HUES48 (cell line): Measurements from ENCODE around the gene METTL15.
"Not testable (repeated sequence)": the region's sequence is repeated elsewhere in the genome, so short reads cannot be mapped to it uniquely, and the experiment has no call there.

ENCODE experiments used
- H3K27ac ChIP-seq: one replicate; pipeline ENCODE4 v1.7.0; 2013; ENCODE audit warnings: low read depth, low read length, inconsistent platforms
- H3K27me3 ChIP-seq: 2 replicates; pipeline ENCODE4 v1.6.1; 2013; ENCODE audit warnings: mild to moderate bottlenecking, low read length; ENCODE audit not compliant: control insufficient read depth, insufficient read depth
- H3K36me3 ChIP-seq: 2 replicates; pipeline ENCODE4 v1.6.1; 2013; ENCODE audit warnings: low read length; ENCODE audit not compliant: control insufficient read depth, insufficient read depth
- H3K4me1 ChIP-seq: 2 replicates; pipeline ENCODE4 v1.6.1; 2013; ENCODE audit warnings: mild to moderate bottlenecking, low read length; ENCODE audit not compliant: control insufficient read depth, insufficient read depth
- H3K4me3 ChIP-seq: 2 replicates; pipeline ENCODE4 v1.5.1; 2013; ENCODE audit warnings: mild to moderate bottlenecking, low read depth, low read length
- H3K9ac ChIP-seq: 2 replicates; pipeline ENCODE4 v1.6.1; 2013; ENCODE audit warnings: mild to moderate bottlenecking, low read depth, low read length, moderate library complexity
- H3K9me3 ChIP-seq: 2 replicates; pipeline ENCODE4 v1.6.1; 2013; ENCODE audit warnings: low read length; ENCODE audit not compliant: control insufficient read depth, insufficient read depth

The METTL15 gene

GRCh38 chr11:28110821-28111200 lies 2.6 kb downstream of the METTL15 start:
- Histone ChIP-seq H3K4me3 (peak overlapping the region; percentile 91), H3K27ac (peak overlapping the region; percentile 91), H3K36me3 (peaks cover 23% of the 10 kb centered on the region), H3K4me1 (peaks cover 9% of the 10 kb centered on the region), H3K9me3 (no peaks in the 10 kb centered on the region), H3K27me3 (no peaks in the 10 kb centered on the region), H3K9ac (peak overlapping the region; percentile 89)

- Histone ChIP-seq H3K9ac (no peak overlapping the region), H3K27me3 (no peaks in the 10 kb centered on the region), H3K27ac (no peak overlapping the region), H3K4me1 (peaks cover 2% of the 10 kb centered on the region), H3K36me3 (peaks cover 29% of the 10 kb centered on the region), H3K9me3 (no peaks in the 10 kb centered on the region), H3K4me3 (no peak overlapping the region)
These were observed 5.9 kb downstream of the METTL15 start for GRCh38 chr11:28114116-28114515.

DNA sequence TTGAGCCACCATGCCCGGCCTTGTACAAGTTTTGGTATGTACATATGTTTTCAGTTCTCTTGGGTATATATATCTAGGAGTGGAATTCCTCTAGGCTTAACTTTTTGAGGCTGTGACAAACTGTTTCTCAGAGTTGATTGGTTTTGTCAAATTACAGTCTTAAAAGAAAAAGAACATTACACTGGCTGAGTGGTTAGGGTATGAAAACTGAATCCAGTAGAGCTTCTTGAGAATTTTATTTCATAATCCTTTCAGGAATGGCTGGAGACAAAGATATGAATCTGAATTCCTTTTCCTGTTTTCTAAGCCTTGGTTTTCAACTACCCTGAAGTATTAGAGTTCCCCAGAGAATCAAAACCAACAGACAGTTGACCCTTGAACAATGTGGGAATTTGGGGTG lies 6.5 kb downstream of the METTL15 start:
- Histone ChIP-seq H3K4me3 (no peak overlapping the region), H3K4me1 (no peaks in the 10 kb centered on the region), H3K27ac (no peak overlapping the region), H3K36me3 (peaks cover 29% of the 10 kb centered on the region), H3K9me3 (no peaks in the 10 kb centered on the region), H3K9ac (no peak overlapping the region), H3K27me3 (no peaks in the 10 kb centered on the region)

- H3K27me3 ChIP-seq = no peaks in the 10 kb centered on the region
- no peaks in the 10 kb centered on the region for H3K9me3 ChIP-seq
- peaks cover 25% of the 10 kb centered on the region for H3K36me3 ChIP-seq
- H3K4me3 ChIP-seq = no peak overlapping the region
- H3K27ac ChIP-seq = no peak overlapping the region
- H3K9ac ChIP-seq = no peak overlapping the region
- H3K4me1 ChIP-seq = no peaks in the 10 kb centered on the region
These were observed 9.5 kb downstream of the METTL15 start for GRCh38 chr11:28117712-28118111.

GRCh38 chr11:28123151-28123581 lies 15.0 kb downstream of the METTL15 start:
- Histone ChIP-seq H3K27me3 (no peaks in the 10 kb centered on the region), H3K4me3 (no peak overlapping the region), H3K36me3 (no peaks in the 10 kb centered on the region), H3K27ac (no peak overlapping the region), H3K9me3 (no peaks in the 10 kb centered on the region), H3K9ac (no peak overlapping the region), H3K4me1 (peaks cover 3% of the 10 kb centered on the region; the same call in 1 of the 2 replicates)

DNA sequence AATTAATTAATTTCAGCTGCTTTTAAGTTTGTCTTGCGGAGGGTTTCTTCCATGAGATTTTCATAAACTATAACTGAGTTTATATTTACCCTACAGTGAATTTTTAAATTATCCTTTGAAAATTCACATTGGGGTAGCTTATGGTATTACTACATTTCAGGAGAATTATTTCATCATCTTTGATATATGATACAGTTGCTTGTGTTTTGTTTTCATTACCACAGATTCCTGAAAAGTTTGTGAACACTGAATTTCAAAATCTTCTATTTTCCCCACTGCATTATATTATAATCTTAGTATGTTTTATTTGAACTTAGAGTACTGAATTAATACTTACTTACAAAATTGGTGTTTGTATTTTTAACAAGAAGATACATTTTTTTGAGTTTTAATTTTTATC lies 24.4 kb downstream of the METTL15 start:
- no peak overlapping the region for H3K9ac ChIP-seq
- H3K9me3 ChIP-seq = peaks cover 43% of the 10 kb centered on the region

DNA sequence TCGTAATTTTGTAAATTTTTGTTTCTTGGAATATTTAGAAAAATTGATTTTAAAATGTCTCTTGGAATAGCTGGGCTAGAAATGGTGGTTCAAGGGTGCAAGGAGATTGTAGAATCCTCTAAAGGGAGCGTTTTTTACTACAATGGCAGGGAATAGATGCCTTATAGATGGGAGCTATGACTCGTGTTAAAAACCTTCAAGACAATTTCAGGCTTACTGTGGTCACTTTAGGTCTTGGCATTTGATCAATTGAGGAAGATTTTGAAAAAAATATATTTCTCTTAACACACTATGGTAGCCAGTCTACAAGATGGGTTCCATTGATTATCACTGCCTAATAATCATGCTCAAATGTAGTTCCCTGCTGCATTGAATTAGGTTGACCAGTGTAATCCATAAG lies 25.0 kb downstream of the METTL15 start:
- no peak overlapping the region for H3K27ac ChIP-seq
- peaks cover 28% of the 10 kb centered on the region for H3K4me1 ChIP-seq
- H3K27me3 ChIP-seq = no peaks in the 10 kb centered on the region
- H3K36me3 ChIP-seq = peaks cover 32% of the 10 kb centered on the region
- peaks cover 49% of the 10 kb centered on the region for H3K9me3 ChIP-seq
- H3K4me3 ChIP-seq = no peak overlapping the region
- H3K9ac ChIP-seq = no peak overlapping the region

More for the DNA sequence above, 24.4 kb downstream of the METTL15 start:
- no peak overlapping the region for H3K27ac ChIP-seq
- no peak overlapping the region for H3K4me3 ChIP-seq
- no peaks in the 10 kb centered on the region for H3K27me3 ChIP-seq
- H3K36me3 ChIP-seq = peaks cover 31% of the 10 kb centered on the region
- peaks cover 32% of the 10 kb centered on the region for H3K4me1 ChIP-seq

DNA sequence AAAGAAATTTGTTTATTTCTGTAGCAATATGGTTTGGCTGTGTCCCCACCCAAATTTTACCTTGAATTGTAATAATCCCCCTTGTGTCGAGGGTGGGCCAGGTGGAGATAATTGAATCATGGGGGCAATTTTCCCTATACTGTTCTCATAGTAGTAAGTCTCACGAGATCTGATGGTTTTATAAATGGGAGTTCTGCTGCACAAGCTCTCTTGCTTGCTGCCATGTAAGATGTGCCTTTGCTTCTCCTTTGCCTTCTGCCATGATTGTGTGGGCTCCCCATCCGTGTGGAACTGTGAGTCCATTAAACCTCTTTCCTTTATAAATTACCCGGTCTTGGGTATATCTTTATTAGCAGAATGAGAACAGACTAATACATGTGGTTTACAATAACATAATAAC lies 28.0 kb downstream of the METTL15 start:
- not testable (repeated sequence) for H3K9ac ChIP-seq, H3K27me3 ChIP-seq, H3K4me3 ChIP-seq, H3K27ac ChIP-seq
- Histone ChIP-seq H3K36me3 (peaks cover 35% of the 10 kb centered on the region), H3K4me1 (peaks cover 14% of the 10 kb centered on the region), H3K9me3 (peaks cover 79% of the 10 kb centered on the region)

DNA sequence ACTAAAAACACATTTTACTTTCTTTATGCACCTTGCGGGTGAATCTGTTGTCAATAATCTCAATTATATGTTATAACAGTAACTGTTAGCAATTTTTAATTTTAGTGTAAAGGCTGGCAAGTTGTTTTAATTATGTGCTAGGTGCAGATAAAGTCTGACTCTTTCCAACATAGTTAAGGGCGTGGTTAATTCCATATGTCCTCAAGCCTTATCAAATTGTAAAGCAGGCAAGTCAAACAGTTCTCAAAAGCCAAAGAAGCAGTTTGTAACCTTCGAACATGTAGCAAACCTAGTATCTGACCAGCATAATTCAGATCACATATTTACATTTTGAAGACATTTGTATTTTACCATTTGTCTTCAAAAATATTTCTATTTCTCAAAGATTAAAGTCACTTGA lies 29.2 kb downstream of the METTL15 start:
- H3K9ac ChIP-seq = no peak overlapping the region
- peaks cover 1% of the 10 kb centered on the region; the same call in 1 of the 2 replicates for H3K4me1 ChIP-seq
- H3K9me3 ChIP-seq = peaks cover 81% of the 10 kb centered on the region
- no peaks in the 10 kb centered on the region for H3K27me3 ChIP-seq
- peaks cover 35% of the 10 kb centered on the region for H3K36me3 ChIP-seq
- no peak overlapping the region for H3K4me3 ChIP-seq
- no peak overlapping the region for H3K27ac ChIP-seq

DNA sequence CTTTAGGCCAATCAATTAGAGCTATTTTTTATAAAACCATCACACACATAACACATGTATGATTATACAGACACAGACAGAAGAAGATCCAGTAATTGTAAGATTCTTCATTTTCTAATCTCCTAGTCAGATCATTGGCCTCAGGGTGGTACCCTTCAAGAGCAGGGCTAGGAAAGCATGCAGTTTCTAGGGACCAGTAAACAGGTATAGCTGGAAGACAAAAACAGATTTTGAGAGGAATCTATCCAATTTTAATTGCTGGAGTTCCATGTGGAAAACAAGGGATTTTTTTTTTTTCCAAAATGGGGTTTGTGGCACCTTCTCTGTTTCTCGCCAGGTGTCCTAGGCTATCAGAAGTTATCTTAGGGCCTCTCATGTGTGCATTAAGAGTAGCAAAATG lies 29.6 kb downstream of the METTL15 start:
- no peaks in the 10 kb centered on the region for H3K4me1 ChIP-seq
- H3K27ac ChIP-seq = no peak overlapping the region
- H3K9ac ChIP-seq = no peak overlapping the region

GRCh38 chr11:28139841-28140415 lies 31.7 kb downstream of the METTL15 start:
- Histone ChIP-seq H3K27ac (peak overlapping the region; percentile 76), H3K36me3 (peaks cover 18% of the 10 kb centered on the region), H3K9ac (no peak overlapping the region), H3K4me3 (no peak overlapping the region), H3K4me1 (no peaks in the 10 kb centered on the region), H3K27me3 (no peaks in the 10 kb centered on the region), H3K9me3 (peaks cover 62% of the 10 kb centered on the region)

More for the DNA sequence above, 29.6 kb downstream of the METTL15 start:
- Histone ChIP-seq H3K27me3 (no peaks in the 10 kb centered on the region), H3K36me3 (peaks cover 35% of the 10 kb centered on the region), H3K4me3 (no peak overlapping the region), H3K9me3 (peaks cover 81% of the 10 kb centered on the region)
